NB4 (cell line): ENCODE results near the gene HABP4.

Experiments used
- DNase-seq: peaks from one replicate; pipeline ENCODE4 v3.0.0; 2010; ENCODE audit warnings: low read depth
- H3K4me3 ChIP-seq: one replicate; pipeline ENCODE4 v1.5.1; 2011; ENCODE audit warnings: mild to moderate bottlenecking, low read depth, low read length, moderate library complexity
- MAX ChIP-seq: IDR thresholded peaks from 2 replicates; pipeline ENCODE4 v1.6.1; 2011; ENCODE audit warnings: low read depth, low read length
- MYC ChIP-seq: IDR thresholded peaks from 2 replicates; pipeline ENCODE4 v1.6.1; 2011; ENCODE audit warnings: low read depth, low read length
- POLR2A ChIP-seq: IDR thresholded peaks from 2 replicates; pipeline ENCODE4 v1.6.1; 2011; ENCODE audit warnings: mild to moderate bottlenecking; ENCODE audit not compliant: insufficient read length; ENCODE audit errors: extremely low read depth
- TF ChIP-seq, protein P1 (sequence below): IDR thresholded peaks from one replicate; pipeline ENCODE4 v1.5.1; 2012; ENCODE audit warnings: low read depth, low read length

HABP4 gene

DNA sequence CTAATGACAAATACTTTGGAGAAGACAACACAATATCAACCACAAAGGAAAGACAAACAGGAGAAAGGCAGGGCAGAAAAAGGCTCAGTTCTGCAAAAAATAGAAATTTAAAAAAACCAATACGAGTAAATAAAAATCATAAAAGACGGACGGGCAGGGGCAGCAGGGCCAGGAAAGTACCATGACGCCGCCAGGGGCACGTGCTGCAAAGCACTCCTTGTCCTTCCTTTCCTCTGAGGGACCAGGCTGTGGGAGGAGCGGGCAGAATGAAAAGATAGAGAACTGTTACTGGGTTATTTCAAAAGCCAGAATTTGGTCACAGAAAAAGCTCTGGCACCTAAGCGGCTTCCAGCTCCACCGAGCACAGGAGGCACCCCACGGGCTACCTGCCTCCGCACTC lies 53.9 kb downstream of the HABP4 start:
- TF ChIP-seq MAX (no peak), POLR2A (no peak), MYC (no peak)
- TF ChIP-seq, protein P1, sequence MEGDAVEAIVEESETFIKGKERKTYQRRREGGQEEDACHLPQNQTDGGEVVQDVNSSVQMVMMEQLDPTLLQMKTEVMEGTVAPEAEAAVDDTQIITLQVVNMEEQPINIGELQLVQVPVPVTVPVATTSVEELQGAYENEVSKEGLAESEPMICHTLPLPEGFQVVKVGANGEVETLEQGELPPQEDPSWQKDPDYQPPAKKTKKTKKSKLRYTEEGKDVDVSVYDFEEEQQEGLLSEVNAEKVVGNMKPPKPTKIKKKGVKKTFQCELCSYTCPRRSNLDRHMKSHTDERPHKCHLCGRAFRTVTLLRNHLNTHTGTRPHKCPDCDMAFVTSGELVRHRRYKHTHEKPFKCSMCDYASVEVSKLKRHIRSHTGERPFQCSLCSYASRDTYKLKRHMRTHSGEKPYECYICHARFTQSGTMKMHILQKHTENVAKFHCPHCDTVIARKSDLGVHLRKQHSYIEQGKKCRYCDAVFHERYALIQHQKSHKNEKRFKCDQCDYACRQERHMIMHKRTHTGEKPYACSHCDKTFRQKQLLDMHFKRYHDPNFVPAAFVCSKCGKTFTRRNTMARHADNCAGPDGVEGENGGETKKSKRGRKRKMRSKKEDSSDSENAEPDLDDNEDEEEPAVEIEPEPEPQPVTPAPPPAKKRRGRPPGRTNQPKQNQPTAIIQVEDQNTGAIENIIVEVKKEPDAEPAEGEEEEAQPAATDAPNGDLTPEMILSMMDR: no peak

DNA sequence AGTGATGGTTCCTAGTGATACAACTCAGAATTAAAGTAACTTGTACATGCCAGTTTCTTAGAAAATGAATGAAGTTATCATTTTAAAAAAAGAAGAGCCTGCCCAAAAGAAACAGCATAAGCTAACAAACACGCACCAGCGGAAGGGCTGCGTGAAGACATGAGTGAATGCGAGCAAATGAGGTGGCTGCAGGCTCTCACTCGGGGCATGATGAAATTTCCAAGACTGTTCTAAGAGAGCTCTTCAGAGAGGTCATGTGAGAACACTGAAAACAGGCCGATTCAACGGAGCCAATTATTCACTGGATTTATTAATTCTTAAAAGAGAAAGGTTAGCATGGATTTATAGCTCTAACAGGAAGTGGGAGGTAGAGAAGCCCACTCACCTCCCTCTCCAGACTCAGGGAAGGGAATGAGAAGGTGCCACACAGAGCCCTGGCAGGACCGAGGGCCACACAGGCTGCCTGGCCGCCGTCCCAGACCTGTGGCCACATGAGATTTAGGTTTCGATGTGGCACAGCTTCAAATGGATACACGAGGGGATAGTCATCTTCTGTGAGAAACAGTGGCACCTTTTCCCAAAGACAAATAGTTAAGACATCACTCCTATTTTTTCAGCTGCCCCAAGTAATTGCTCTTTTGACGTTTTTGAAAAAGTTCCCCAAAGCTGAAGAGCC lies 55.5 kb downstream of the HABP4 start:
- no peak overlapping the region for H3K4me3 ChIP-seq
- DNase-seq: no peak
- TF ChIP-seq MYC (no peak), POLR2A (no peak), MAX (no peak)
- TF ChIP-seq, protein P1: no peak

More for the DNA sequence above, 53.9 kb downstream of the HABP4 start:
- no peak overlapping the region for H3K4me3 ChIP-seq
- no peak for DNase-seq

- DNase-seq: no peak
- TF ChIP-seq MAX (no peak), MYC (no peak), POLR2A (no peak)
- TF ChIP-seq, protein P1: no peak
- H3K4me3 ChIP-seq: no peak overlapping the region
Observed at GRCh38 chr9:96508227-96508940, 58.4 kb downstream of the HABP4 start.

- no peak overlapping the region for H3K4me3 ChIP-seq
- TF ChIP-seq, protein P1: no peak
- TF ChIP-seq POLR2A: no peak
- no peak for TF ChIP-seq MAX
- no peak for TF ChIP-seq MYC
- no peak for DNase-seq
Observed at GRCh38 chr9:96509026-96509425, 59.1 kb downstream of the HABP4 start.

DNA sequence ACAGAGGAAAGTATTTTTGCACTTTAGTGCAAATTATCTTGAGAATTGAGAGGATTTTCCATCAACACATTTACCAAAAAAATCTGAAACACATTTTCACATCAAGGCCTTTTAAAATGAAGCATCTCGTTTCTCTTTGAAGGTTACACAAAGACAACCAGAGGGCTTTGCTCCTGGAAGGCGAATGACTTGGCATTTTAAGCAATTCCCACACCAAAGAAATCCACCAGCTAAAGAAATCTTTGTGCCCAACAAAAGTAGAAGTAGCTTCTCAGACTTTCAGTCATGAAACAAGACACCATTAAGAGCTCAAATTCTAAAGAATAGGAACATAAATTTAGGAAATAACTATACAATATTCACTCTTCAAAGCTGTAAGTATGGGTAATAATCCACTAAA lies 59.9 kb downstream of the HABP4 start:
- no peak for TF ChIP-seq POLR2A
- TF ChIP-seq, protein P1: no peak
- TF ChIP-seq MAX: no peak
- no peak for TF ChIP-seq MYC
- H3K4me3 ChIP-seq: no peak overlapping the region
- DNase-seq: no peak
